Stimulated activated CD4-positive, alpha-beta T cell treated with anti-CD3 and anti-CD28 coated beads, Interleukin-2, amount 100 ng/mL, for 48 hours (primary cell): ENCODE results near the gene TYMP.
A peak's percentile ranks its signal among the peaks of the same experiment; 100 is the strongest.

ENCODE experiments used
- DNase-seq, 2 donors: peaks; one replicate each; pipeline ENCODE4 v3.0.0-alpha.2; 2020

The TYMP gene

GRCh38 chr22:50504369-50505211, 25.2 kb downstream of the TYMP start:
- DNase-seq: no peak

GRCh38 chr22:50503475-50504145, 26.2 kb downstream of the TYMP start:
- DNase-seq: no peak

DNA sequence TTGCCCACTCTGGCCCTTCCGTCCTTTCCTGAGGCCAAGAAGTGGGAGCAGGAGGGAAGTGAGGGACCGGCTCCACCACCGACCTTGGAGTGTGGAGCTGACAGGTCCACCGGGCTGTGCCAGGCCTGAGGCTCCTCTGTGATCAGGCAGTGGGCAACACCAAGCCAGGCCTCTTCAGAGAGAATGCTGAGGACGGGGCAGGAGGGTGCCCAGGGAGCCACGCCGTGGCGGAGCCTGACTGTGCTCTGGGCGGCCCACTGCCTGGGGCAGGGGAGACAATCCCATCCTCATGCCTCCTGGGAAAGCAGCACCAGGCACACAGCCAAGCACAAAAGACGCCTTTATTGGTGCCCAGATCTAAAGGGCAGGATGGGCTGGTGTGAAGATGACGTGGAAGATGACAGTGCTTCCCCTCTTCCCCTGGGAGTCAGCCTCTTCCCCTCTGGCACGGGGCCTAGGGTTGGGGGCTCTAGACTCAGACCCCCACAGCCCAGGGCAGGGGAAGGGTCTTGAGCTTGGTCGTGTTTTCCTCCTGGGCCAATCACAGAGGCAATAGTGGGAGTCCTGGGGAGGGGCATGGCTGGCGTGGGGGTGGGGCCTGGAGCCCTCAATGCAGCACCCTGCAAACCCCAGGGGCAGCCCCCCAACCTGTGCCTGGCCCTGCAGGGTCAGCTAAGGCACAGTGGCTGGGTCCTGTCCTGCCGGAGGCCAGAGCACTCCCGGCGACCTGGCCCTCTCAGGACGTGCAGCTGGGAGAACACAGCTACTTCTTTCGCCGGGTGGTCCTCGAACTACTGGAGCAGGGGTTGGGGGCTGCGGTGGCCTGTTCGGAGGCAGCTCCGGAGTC, 27.0 kb downstream of the TYMP start:
- no peak for DNase-seq

- no peak for DNase-seq
These were observed 27.7 kb downstream of the TYMP start for GRCh38 chr22:50502096-50502495.

DNA sequence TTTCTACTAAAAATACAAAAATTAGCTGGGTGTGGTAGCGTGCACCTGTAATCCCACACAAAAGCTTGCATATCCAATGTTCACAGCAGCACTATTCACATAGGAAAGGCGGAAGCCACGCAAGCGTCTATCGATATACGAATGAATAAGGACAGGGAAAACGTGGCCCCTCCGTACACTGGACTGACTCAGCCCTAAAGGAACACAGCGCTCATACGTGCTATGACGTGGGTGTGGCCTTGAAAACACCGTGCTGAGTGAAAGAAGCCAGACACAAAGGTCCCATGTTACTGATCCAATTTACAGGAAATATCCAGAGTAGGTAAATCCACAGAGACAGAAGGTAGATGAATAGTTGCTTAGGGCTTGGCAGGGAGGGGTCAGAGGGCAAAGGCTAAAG, 29.4 kb downstream of the TYMP start:
- no peak for DNase-seq

- peak; percentile 67 to 68 for DNase-seq
These were observed 31.4 kb downstream of the TYMP start for GRCh38 chr22:50498322-50498890.

DNA sequence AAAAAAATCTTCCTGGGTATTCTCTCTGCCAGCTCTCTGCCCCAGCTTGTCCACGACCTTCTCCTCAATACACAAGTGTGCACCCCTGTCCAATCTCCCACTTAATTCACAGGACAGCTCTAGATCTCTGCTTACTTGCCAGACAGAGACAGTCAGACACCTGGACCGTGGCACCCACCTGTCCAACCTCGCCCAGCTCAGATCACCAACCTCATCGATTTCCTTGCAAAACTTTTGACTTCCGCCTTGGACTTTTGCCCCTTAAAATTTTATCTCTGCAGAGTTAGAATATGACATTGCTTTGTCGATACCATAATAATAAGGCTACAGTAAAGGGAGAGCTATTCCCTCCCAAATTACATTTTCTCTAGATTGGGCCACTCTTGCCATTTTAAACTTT, 32.7 kb downstream of the TYMP start:
- no peak for DNase-seq

- no peak for DNase-seq
These were observed 39.1 kb downstream of the TYMP start for GRCh38 chr22:50490531-50491308.

DNA sequence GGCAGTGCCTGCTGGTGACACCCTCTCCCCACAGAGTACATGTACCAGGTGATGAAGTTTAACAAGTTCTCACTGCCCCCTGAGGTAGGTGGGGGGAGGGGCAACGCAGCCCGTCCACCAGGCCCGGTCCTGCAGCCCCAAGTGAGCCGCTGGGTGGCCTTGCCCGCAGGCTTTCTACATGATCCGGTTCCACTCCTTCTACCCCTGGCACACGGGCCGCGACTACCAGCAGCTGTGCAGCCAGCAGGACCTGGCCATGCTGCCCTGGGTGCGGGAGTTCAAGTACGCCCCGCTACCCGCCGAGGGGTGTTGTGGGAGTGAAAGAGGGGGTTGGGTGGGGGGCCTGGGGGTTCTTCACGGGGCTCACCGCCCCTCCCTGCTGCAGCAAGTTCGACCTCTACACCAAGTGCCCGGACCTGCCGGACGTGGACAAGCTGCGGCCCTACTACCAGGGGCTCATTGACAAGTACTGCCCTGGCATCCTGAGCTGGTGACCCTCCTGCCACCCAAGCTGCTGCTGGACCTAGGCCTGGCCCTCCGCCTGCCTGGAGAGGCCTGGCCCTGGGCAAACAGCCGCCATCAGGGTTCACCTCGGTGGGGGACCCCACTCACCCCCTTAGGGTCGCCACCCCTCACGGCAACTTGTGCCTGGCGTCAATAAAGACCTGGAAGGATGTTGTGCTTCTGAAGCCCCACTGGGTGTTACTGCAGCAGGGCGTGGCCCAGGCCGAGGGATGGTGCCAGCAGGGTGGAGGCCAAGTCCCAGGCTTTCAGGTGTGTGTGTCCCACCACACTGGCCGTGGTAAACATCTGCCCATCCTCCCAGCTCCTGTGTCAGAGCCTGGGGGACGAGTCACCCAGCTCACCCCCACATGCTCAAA, 40.2 kb downstream of the TYMP start:
- DNase-seq: no peak

DNA sequence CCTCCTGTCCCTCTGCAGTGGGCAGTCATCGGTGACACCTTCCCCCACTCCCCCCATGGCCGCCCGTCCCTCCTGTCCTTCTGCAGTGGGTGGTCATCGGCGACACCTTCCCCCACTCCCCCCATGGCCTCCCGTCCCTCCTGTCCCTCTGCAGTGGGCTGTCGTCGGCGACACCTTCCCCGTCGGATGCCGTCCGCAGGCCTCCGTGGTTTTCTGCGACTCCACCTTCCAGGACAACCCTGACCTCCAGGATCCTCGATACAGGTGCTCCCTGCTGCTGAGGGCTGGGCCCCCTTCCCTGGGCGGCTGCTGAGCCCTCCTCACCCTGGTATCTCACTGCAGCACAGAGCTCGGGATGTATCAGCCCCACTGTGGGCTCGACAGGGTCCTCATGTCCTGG, 40.9 kb downstream of the TYMP start:
- DNase-seq: no peak

- no peak for DNase-seq
These were observed 41.7 kb downstream of the TYMP start for GRCh38 chr22:50488006-50488677.

DNA sequence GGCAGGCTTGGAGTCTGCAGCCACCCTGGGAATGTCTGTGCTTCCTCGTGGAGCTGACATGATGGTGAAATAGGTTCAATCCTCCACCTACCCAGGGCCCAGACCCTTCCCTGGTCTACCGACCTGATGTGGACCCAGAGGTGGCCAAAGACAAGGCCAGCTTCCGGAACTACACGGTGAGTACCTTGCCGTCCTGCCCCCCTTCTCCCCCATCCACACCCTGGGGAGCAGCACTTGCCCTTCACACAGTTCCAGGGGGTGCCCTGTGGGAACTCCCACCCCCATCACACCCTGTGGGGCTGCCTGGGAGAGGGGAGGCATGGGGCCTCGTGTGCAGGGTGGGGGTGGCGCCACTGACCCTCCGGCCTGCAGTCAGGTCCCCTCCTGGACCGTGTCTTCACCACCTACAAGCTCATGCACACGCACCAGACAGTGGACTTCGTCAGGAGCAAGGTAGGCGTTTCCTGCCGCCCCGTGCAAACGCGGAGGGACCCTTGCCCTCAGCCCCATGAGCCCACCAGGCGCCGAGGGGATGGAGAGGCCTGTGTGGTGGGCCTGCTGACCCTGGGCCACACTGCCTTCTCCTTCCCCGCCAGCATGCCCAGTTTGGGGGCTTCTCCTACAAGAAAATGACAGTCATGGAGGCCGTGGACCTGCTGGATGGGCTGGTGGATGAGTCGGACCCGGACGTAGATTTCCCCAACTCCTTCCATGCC, 42.4 kb downstream of the TYMP start:
- DNase-seq: no peak

- no peak for DNase-seq
These were observed 43.1 kb downstream of the TYMP start, which contains the start of gene MIOX for GRCh38 chr22:50486561-50487289. TSS of gene MIOX (plus strand) at chr22:50486859. CDS start at chr22:50486898, 39 bp downstream.

DNA sequence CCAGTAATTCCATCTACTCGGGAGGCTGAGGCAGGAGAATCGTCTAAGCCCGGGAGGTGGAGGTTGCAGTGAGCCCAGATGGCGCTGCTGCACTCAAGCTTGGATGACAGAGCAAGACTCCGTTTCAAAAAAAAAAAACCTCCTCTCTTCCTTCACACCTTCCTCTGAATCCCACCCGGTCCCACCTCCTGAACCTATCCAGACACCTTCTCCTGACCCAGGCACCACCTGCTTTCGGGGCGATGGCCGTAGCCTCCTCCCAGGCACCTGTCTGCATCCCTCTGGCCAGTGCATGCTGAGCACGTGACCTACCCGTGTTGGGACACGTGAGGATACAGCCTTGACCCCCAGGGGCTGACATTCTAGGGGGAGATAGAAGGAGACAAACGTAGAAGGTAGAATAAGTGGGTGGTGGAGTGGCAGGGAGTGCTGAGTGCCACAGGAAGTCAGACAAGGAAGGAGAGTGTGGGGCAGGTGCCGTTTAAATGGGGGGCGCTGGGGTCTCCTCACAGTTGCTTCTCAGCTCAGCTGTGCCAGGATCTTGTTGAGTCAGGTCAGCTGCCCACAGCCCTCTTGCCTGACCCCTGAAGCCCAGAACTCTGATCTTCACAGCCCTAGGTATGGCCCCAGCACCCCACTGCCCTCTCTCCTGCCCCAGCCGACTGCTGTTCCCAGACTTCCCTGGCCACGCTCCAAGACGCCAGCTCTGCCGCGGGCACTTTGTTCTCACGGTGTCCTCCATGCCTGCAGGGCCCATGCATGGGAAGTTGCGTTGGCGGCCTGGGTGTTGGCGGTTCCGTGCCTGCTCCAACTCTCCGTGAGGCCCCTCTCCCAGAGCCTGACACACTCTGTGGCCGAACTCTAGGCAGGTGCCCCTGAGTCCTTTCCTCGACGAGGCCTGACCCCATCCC, 44.3 kb downstream of the TYMP start:
- DNase-seq: no peak

- no peak for DNase-seq
These were observed 45.6 kb downstream of the TYMP start for GRCh38 chr22:50483977-50484853.

- no peak for DNase-seq
These were observed 46.3 kb downstream of the TYMP start for GRCh38 chr22:50483556-50483955.

DNA sequence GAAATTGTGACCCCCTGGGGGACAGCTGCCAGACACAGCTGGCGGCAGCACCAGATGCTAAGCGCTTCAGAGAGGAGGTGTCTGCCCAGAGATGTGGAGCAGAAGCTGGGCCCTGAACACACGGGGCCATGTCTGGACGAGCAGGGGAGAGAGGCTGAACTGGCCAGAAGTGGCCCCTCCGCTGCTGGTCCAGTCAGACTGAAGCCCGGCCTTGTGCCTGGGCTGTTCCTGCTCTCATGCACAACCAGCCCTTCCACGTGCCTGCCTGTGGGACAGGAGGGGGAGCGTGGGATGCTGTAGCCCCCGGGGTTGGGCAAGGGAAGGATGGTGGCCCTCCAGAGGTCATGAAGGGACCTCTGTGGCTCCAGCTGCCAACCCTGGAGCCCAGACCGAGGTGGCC, 46.7 kb downstream of the TYMP start:
- no peak for DNase-seq
